HEK293 (cell line): Measurements from ENCODE around the gene CNBP.

Experiments
- CTCF ChIA-PET: fragments of 350-600 bp; formaldehyde crosslinking; extraction: SDS; loops from one replicate; lab custom pipeline; 2021; ENCODE audit warnings: antibody characterized with exemption; lab: Yijun Ruan, JAX
- POLR2A ChIA-PET: fragments of 300-600 bp; formaldehyde crosslinking; extraction: SDS; loops from one replicate; lab custom pipeline; 2020; ENCODE audit warnings: antibody characterized with exemption, inconsistent platforms; lab: Yijun Ruan, JAX
- H3K27ac ChIP-seq: fragments of 200-500 bp; sonication (Bioruptor generic); 2 replicates; pipeline ENCODE4 v1.5.1; 2014; ENCODE audit warnings: low read depth, low read length, control low read depth, inconsistent platforms; ENCODE audit errors: extremely low read depth
- H3K36me3 ChIP-seq, 2 experiments: fragments of 200-500 bp in 1 of 2; sonication (Bioruptor generic) in 1 of 2; 1 replicate in 1 of 2; 2 replicates in 1 of 2; pipeline ENCODE4 v1.5.1; 2014 to 2017; ENCODE audit warnings: inconsistent platforms in 2 of 2, low read length in 2 of 2; ENCODE audit not compliant: control insufficient read depth in 2 of 2, insufficient read depth in 1 of 2
- H3K4me1 ChIP-seq: fragments of 200-500 bp; sonication (Bioruptor generic); 2 replicates; pipeline ENCODE4 v1.5.1; 2014; ENCODE audit warnings: mild to moderate bottlenecking, low read length, inconsistent platforms; ENCODE audit not compliant: control insufficient read depth, insufficient read depth
- H3K4me3 ChIP-seq: 2 replicates; pipeline ENCODE4 v1.5.1; 2011; ENCODE audit warnings: low read depth, mild to moderate bottlenecking, control low read depth, low read length, moderate library complexity
- H3K9me3 ChIP-seq: fragments of 200-500 bp; sonication (Bioruptor generic); 2 replicates; pipeline ENCODE4 v1.5.1; 2014; ENCODE audit warnings: low read depth, low read length, inconsistent platforms; ENCODE audit not compliant: control insufficient read depth, insufficient read depth
- KLF9 ChIP-seq: fragments of 450-650 bp; formaldehyde crosslinking; IDR thresholded peaks from 2 replicates; pipeline ENCODE4 v1.5.1; 2016; ENCODE audit warnings: missing biosample characterization, missing genetic modification characterization, low read depth
- SALL2 ChIP-seq: fragments of 450-650 bp; formaldehyde crosslinking; IDR thresholded peaks from 2 replicates; pipeline ENCODE4 v1.5.0; 2017; ENCODE audit warnings: missing biosample characterization, mild to moderate bottlenecking, missing genetic modification characterization, borderline replicate concordance
- ZBTB8A ChIP-seq: fragments of 450-650 bp; formaldehyde crosslinking; IDR thresholded peaks from 2 replicates; pipeline ENCODE4 v1.5.1; 2016; ENCODE audit warnings: missing biosample characterization, missing genetic modification characterization
- ZFP41 ChIP-seq: fragments of 450-650 bp; formaldehyde crosslinking; IDR thresholded peaks from 2 replicates; pipeline ENCODE4 v1.5.1; 2016; ENCODE audit warnings: missing biosample characterization, missing genetic modification characterization, borderline replicate concordance
- ZNF112 ChIP-seq: fragments of 450-650 bp; formaldehyde crosslinking; IDR thresholded peaks from 2 replicates; pipeline ENCODE4 v1.5.0; 2017; ENCODE audit warnings: missing biosample characterization, missing genetic modification characterization
- ZNF133 ChIP-seq: fragments of 450-650 bp; formaldehyde crosslinking; IDR thresholded peaks from 2 replicates; pipeline ENCODE4 v1.5.1; 2016; ENCODE audit warnings: missing biosample characterization, missing genetic modification characterization
- ZNF140 ChIP-seq: fragments of 450-650 bp; formaldehyde crosslinking; IDR thresholded peaks from 2 replicates; pipeline ENCODE4 v1.5.1; 2016; ENCODE audit warnings: missing biosample characterization, missing genetic modification characterization
- ZNF214 ChIP-seq: fragments of 450-650 bp; formaldehyde crosslinking; IDR thresholded peaks from 2 replicates; pipeline ENCODE4 v1.5.1; 2017; ENCODE audit warnings: missing biosample characterization, mild to moderate bottlenecking, missing genetic modification characterization, borderline replicate concordance
- ZNF223 ChIP-seq: fragments of 450-650 bp; formaldehyde crosslinking; IDR thresholded peaks from 2 replicates; pipeline ENCODE4 v1.5.1; 2016; ENCODE audit warnings: missing biosample characterization, missing genetic modification characterization
- ZNF248 ChIP-seq: fragments of 450-650 bp; formaldehyde crosslinking; IDR thresholded peaks from 2 replicates; pipeline ENCODE4 v1.5.1; 2017; ENCODE audit warnings: missing biosample characterization, missing genetic modification characterization
- ZNF473 ChIP-seq: fragments of 450-650 bp; formaldehyde crosslinking; IDR thresholded peaks from 2 replicates; pipeline ENCODE4 v1.5.1; 2017; ENCODE audit warnings: missing biosample characterization, missing genetic modification characterization
- ZNF521 ChIP-seq: fragments of 450-650 bp; formaldehyde crosslinking; IDR thresholded peaks from 2 replicates; pipeline ENCODE4 v1.5.1; 2017; ENCODE audit warnings: missing biosample characterization, mild to moderate bottlenecking, missing genetic modification characterization
- ZNF560 ChIP-seq: fragments of 450-650 bp; formaldehyde crosslinking; IDR thresholded peaks from 2 replicates; pipeline ENCODE4 v1.5.1; 2017; ENCODE audit warnings: missing biosample characterization, missing genetic modification characterization, borderline replicate concordance
- ZNF843 ChIP-seq: fragments of 450-650 bp; formaldehyde crosslinking; IDR thresholded peaks from 2 replicates; pipeline ENCODE4 v1.5.1; 2016; ENCODE audit warnings: missing biosample characterization, missing genetic modification characterization
- ZSCAN16 ChIP-seq: fragments of 450-650 bp; formaldehyde crosslinking; IDR thresholded peaks from 2 replicates; pipeline ENCODE4 v1.5.1; 2016; ENCODE audit warnings: missing biosample characterization, missing genetic modification characterization
- ZXDB ChIP-seq: fragments of 450-650 bp; formaldehyde crosslinking; IDR thresholded peaks from 2 replicates; pipeline ENCODE4 v1.5.1; 2016; ENCODE audit warnings: missing biosample characterization, missing genetic modification characterization
- TF ChIP-seq, protein P1 (sequence below): fragments of 450-650 bp; formaldehyde crosslinking; IDR thresholded peaks from 2 replicates; pipeline ENCODE4 v1.5.1; 2017; ENCODE audit warnings: missing biosample characterization, missing genetic modification characterization
- TF ChIP-seq, protein P2 (sequence below): fragments of 450-650 bp; formaldehyde crosslinking; IDR thresholded peaks from 2 replicates; pipeline ENCODE4 v1.5.1; 2016; ENCODE audit warnings: missing biosample characterization, missing genetic modification characterization
- TF ChIP-seq, protein P3 (sequence below): fragments of 450-650 bp; formaldehyde crosslinking; IDR thresholded peaks from 2 replicates; pipeline ENCODE4 v1.5.1; 2016; ENCODE audit warnings: missing biosample characterization, missing genetic modification characterization, low read depth
- TF ChIP-seq, protein P4 (sequence below): fragments of 450-650 bp; formaldehyde crosslinking; IDR thresholded peaks from 2 replicates; pipeline ENCODE4 v1.5.1; 2016; ENCODE audit warnings: missing biosample characterization, missing genetic modification characterization

The CNBP gene

DNA sequence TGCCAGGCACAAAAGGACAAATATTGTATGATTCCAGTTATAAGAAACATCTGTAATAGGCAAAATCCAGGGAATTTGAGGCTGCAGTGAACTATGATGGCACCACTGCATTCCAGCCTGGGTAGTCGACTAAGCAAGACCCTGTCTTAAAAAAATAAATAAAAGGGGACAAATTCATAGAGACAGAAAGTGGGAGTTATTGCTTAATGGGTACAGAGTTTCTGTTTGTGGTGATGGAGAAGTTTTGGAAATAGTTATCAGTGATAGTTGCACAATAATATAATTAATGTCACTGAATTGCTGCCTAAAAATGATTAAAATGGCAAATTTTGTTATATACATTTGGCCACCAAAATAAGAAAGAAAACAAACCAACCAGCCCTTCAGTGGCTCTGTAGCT is 27.6 kb upstream of the CNBP start (continued):
- TF ChIP-seq ZNF133 (tag by site-specific recombination), result no peak
- TF ChIP-seq ZSCAN16 (tag by site-specific recombination), result no peak
- TF ChIP-seq ZBTB8A (tag by site-specific recombination), result no peak
- TF ChIP-seq KLF9 (tag by site-specific recombination), result no peak
- no peak for TF ChIP-seq ZFP41 (tag by site-specific recombination)
- no peak for TF ChIP-seq ZNF560 (tag by site-specific recombination)
- TF ChIP-seq ZNF112 (tag by site-specific recombination), result no peak
- TF ChIP-seq ZNF473 (tag by site-specific recombination), result no peak
- TF ChIP-seq ZNF521 (tag by site-specific recombination), result no peak
- no peak for TF ChIP-seq SALL2 (tag by site-specific recombination)
- TF ChIP-seq ZNF140 (tag by site-specific recombination), result no peak

DNA sequence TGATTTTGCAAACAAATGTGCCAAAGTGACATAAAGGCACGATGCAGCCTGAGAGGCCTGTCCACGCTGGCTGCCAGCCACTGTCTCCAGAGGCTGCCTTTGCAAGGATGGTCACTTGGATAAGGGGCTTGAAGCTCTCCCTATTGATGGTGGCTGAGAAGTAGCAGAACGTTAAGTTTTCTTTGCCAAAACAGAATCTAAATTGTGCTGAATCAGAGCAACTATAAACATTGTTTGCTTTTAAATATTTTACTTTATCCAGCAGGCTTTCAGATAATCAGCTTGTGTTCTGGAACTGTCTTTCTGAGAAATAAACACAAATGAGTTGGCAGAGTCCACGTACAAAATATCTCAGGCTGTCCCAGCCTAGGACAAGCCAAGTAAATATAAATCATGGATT is 23.8 kb upstream of the CNBP start:
- H3K4me1 ChIP-seq, result peaks cover 5% of the 10 kb centered on the region; the same call in 1 of the 2 replicates
- no peaks in the 10 kb centered on the region for H3K9me3 ChIP-seq
- H3K27ac ChIP-seq, result no peak overlapping the region
- CTCF ChIA-PET, result interaction anchor here (1.0 kb wide), 1 partner anchor 38 kb away, joined by 4 read pairs; no protein-coding TSS in a partner anchor
- no peaks in the 10 kb centered on the region for H3K36me3 ChIP-seq
- POLR2A ChIA-PET, result no interaction called here
- TF ChIP-seq ZNF248 (tag by site-specific recombination), result no peak
- TF ChIP-seq, protein P1, sequence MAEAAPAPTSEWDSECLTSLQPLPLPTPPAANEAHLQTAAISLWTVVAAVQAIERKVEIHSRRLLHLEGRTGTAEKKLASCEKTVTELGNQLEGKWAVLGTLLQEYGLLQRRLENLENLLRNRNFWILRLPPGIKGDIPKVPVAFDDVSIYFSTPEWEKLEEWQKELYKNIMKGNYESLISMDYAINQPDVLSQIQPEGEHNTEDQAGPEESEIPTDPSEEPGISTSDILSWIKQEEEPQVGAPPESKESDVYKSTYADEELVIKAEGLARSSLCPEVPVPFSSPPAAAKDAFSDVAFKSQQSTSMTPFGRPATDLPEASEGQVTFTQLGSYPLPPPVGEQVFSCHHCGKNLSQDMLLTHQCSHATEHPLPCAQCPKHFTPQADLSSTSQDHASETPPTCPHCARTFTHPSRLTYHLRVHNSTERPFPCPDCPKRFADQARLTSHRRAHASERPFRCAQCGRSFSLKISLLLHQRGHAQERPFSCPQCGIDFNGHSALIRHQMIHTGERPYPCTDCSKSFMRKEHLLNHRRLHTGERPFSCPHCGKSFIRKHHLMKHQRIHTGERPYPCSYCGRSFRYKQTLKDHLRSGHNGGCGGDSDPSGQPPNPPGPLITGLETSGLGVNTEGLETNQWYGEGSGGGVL, result no peak
- TF ChIP-seq ZXDB, result no peak
- no peak for TF ChIP-seq ZNF843 (tag by site-specific recombination)
- no peak for TF ChIP-seq ZNF133 (tag by site-specific recombination)
- TF ChIP-seq ZNF214, result no peak
- TF ChIP-seq, protein P2, sequence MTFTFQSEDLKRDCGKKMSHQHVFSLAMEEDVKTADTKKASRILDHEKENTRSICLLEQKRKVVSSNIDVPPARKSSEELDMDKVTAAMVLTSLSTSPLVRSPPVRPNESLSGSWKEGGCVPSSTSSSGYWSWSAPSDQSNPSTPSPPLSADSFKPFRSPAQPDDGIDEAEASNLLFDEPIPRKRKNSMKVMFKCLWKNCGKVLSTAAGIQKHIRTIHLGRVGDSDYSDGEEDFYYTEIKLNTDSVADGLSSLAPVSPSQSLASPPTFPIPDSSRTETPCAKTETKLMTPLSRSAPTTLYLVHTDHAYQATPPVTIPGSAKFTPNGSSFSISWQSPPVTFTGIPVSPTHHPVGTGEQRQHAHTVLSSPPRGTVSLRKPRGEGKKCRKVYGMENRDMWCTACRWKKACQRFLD (tag by site-specific recombination), result no peak
- TF ChIP-seq ZNF223 (tag by site-specific recombination), result no peak
- TF ChIP-seq, protein P3, sequence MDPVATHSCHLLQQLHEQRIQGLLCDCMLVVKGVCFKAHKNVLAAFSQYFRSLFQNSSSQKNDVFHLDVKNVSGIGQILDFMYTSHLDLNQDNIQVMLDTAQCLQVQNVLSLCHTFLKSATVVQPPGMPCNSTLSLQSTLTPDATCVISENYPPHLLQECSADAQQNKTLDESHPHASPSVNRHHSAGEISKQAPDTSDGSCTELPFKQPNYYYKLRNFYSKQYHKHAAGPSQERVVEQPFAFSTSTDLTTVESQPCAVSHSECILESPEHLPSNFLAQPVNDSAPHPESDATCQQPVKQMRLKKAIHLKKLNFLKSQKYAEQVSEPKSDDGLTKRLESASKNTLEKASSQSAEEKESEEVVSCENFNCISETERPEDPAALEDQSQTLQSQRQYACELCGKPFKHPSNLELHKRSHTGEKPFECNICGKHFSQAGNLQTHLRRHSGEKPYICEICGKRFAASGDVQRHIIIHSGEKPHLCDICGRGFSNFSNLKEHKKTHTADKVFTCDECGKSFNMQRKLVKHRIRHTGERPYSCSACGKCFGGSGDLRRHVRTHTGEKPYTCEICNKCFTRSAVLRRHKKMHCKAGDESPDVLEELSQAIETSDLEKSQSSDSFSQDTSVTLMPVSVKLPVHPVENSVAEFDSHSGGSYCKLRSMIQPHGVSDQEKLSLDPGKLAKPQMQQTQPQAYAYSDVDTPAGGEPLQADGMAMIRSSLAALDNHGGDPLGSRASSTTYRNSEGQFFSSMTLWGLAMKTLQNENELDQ (tag by site-specific recombination), result no peak
- no peak for TF ChIP-seq ZBTB8A (tag by site-specific recombination)
- TF ChIP-seq, protein P4, sequence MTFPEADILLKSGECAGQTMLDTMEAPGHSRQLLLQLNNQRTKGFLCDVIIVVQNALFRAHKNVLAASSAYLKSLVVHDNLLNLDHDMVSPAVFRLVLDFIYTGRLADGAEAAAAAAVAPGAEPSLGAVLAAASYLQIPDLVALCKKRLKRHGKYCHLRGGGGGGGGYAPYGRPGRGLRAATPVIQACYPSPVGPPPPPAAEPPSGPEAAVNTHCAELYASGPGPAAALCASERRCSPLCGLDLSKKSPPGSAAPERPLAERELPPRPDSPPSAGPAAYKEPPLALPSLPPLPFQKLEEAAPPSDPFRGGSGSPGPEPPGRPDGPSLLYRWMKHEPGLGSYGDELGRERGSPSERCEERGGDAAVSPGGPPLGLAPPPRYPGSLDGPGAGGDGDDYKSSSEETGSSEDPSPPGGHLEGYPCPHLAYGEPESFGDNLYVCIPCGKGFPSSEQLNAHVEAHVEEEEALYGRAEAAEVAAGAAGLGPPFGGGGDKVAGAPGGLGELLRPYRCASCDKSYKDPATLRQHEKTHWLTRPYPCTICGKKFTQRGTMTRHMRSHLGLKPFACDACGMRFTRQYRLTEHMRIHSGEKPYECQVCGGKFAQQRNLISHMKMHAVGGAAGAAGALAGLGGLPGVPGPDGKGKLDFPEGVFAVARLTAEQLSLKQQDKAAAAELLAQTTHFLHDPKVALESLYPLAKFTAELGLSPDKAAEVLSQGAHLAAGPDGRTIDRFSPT (tag by site-specific recombination), result no peak
- no peak overlapping the region for H3K4me3 ChIP-seq
